ENCODE results near the gene IFNGR2.

Gene IFNGR2

GRCh38 chr21:33434770-33435360 is 31.7 kb downstream of the IFNGR2 start:
- Histone ChIP-seq H4K20me1 (ENCODE audit: insufficient read depth, low read length) (no peaks in the 10 kb centered on the region), H3K9me3 (ENCODE audit: insufficient read depth, low read length, severe bottlenecking) (no peaks in the 10 kb centered on the region), H3K36me3 (ENCODE audit: insufficient read depth, low read length) (peaks cover 64% of the 10 kb centered on the region), H3K4me3 (ENCODE audit: low read depth in 1 of 2, low read length in 2 of 2) (no peak overlapping the region), H3K4me2 (ENCODE audit: insufficient read depth, low read length) (no peak overlapping the region), H3K27me3 (ENCODE audit: insufficient read depth, low read length, poor library complexity) (no peaks in the 10 kb centered on the region), H3K79me2 (ENCODE audit: insufficient read depth, low read length) (no peaks in the 10 kb centered on the region), H2AFZ (ENCODE audit: low read depth, low read length) (no peak overlapping the region), H3K9ac (ENCODE audit: low read depth, low read length) (no peak overlapping the region), H3K27ac (ENCODE audit: low read length) (no peak overlapping the region), H3K4me1 (ENCODE audit: insufficient read depth, low read length) (no peaks in the 10 kb centered on the region)
- TF ChIP-seq EZH2 (IDR thresholded peaks at IDR 0.05; ENCODE audit: borderline replicate concordance, low read depth, low read length, severe bottlenecking) = no peak
- no peak for TF ChIP-seq CTCF (IDR thresholded peaks at IDR 0.05; ENCODE audit: borderline replicate concordance, extremely low read depth, low read length, poor library complexity, severe bottlenecking)
- no peak for DNase-seq
- ATAC-seq (ENCODE audit: insufficient read depth, low read depth) = no peak

- no peak for DNase-seq
- Histone ChIP-seq H3K4me1 (ENCODE audit: insufficient read depth, low read length) (no peaks in the 10 kb centered on the region), H2AFZ (ENCODE audit: low read depth, low read length) (no peak overlapping the region), H3K9ac (ENCODE audit: low read depth, low read length) (no peak overlapping the region), H3K27ac (ENCODE audit: low read length) (no peak overlapping the region), H3K36me3 (ENCODE audit: insufficient read depth, low read length) (peaks cover 46% of the 10 kb centered on the region), H4K20me1 (ENCODE audit: insufficient read depth, low read length) (no peaks in the 10 kb centered on the region), H3K4me3 (ENCODE audit: low read depth in 1 of 2, low read length in 2 of 2) (no peak overlapping the region), H3K79me2 (ENCODE audit: insufficient read depth, low read length) (no peaks in the 10 kb centered on the region), H3K9me3 (ENCODE audit: insufficient read depth, low read length, severe bottlenecking) (no peaks in the 10 kb centered on the region), H3K27me3 (ENCODE audit: insufficient read depth, low read length, poor library complexity) (no peaks in the 10 kb centered on the region), H3K4me2 (ENCODE audit: insufficient read depth, low read length) (no peak overlapping the region)
- TF ChIP-seq CTCF (IDR thresholded peaks at IDR 0.05; ENCODE audit: borderline replicate concordance, extremely low read depth, low read length, poor library complexity, severe bottlenecking) (no peak), EZH2 (IDR thresholded peaks at IDR 0.05; ENCODE audit: borderline replicate concordance, low read depth, low read length, severe bottlenecking) (no peak)
- ATAC-seq (ENCODE audit: insufficient read depth, low read depth) = no peak
Measured at GRCh38 chr21:33437140-33437539, 33.9 kb downstream of the IFNGR2 start.

- H3K36me3 ChIP-seq (ENCODE audit: insufficient read depth, low read length) = peaks cover 10% of the 10 kb centered on the region
- TF ChIP-seq CTCF (IDR thresholded peaks at IDR 0.05; ENCODE audit: borderline replicate concordance, extremely low read depth, low read length, poor library complexity, severe bottlenecking) = no peak
- no peak for TF ChIP-seq EZH2 (IDR thresholded peaks at IDR 0.05; ENCODE audit: borderline replicate concordance, low read depth, low read length, severe bottlenecking)
- no peaks in the 10 kb centered on the region for H3K4me1 ChIP-seq (ENCODE audit: insufficient read depth, low read length)
- H3K79me2 ChIP-seq (ENCODE audit: insufficient read depth, low read length) = no peaks in the 10 kb centered on the region
- H3K27me3 ChIP-seq (ENCODE audit: insufficient read depth, low read length, poor library complexity) = no peaks in the 10 kb centered on the region
- ATAC-seq (ENCODE audit: insufficient read depth, low read depth) (no peak), DNase-seq (no peak)
- no peak overlapping the region for H3K27ac ChIP-seq (ENCODE audit: low read length)
- H4K20me1 ChIP-seq (ENCODE audit: insufficient read depth, low read length) = no peaks in the 10 kb centered on the region
- H3K4me2 ChIP-seq (ENCODE audit: insufficient read depth, low read length) = no peak overlapping the region
- no peak overlapping the region for H3K9ac ChIP-seq (ENCODE audit: low read depth, low read length)
- H3K4me3 ChIP-seq (ENCODE audit: low read depth in 1 of 2, low read length in 2 of 2) = no peak overlapping the region
- H2AFZ ChIP-seq (ENCODE audit: low read depth, low read length) = no peak overlapping the region
- H3K9me3 ChIP-seq (ENCODE audit: insufficient read depth, low read length, severe bottlenecking) = no peaks in the 10 kb centered on the region
Measured at GRCh38 chr21:33441489-33442477, 38.6 kb downstream of the IFNGR2 start.

Data from DND-41 (cell line).